Epithelial cell of proximal tubule (primary cell): ENCODE data around the gene ACMSD. TPM values are rescaled to one million over a fixed set of nuclear protein-coding genes. Genes with fewer than 3 reads are reported as not detected.

Source experiments
- DNase-seq: peaks from one replicate; pipeline ENCODE4 v3.0.0-alpha.2; 2011; ENCODE audit warnings: low read depth
- H3K4me3 ChIP-seq: 2 replicates; pipeline ENCODE4 v1.5.1; 2011; ENCODE audit warnings: low read depth, mild to moderate bottlenecking, low read length
- CTCF ChIP-seq: conservative IDR thresholded peaks from 2 replicates; pipeline ENCODE4 v1.5.1; 2012; ENCODE audit warnings: low read depth, mild to moderate bottlenecking, low read length
- total RNA-seq: library from RNA; depleted of rRNA; stranded (reverse); fragments of >200 nt; gene quantifications from 2 replicates; pipeline ENCODE4 v1.2.3, GENCODE V29; 2015

ACMSD gene
- 0.23 and 0.29 TPM in 2 replicates for total RNA-seq

GRCh38 chr2:134838143-134838620 is at the start of gene ACMSD:
Gene ACMSD (plus strand): TSS chr2:134838616. CDS start chr2:134838683, 67 bp downstream.
- no peak for TF ChIP-seq CTCF
- H3K4me3 ChIP-seq: peak within 1 kb of the TSS; percentile 64
- no peak for DNase-seq

DNA sequence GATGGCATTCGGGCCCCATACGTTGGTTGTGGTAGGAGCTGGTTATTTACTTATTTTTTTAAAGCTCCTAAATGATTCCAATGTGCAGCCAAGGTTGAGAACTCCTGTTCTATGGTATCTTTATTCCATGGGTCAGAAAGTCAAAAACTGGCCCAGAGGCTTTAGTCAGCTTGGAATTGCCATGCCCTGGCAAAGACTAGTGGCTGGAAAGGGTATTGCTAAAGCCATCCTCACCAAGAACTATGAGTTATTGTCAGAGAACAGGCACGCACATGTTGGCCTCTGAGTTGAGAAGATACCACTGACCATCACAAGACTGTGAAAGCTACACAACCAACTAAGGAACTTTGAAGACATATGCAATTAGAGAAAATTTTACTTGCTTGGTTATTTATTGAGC is 47.9 kb upstream of the ACMSD start:
- DNase-seq: no peak
- H3K4me3 ChIP-seq: no peak overlapping the region
- TF ChIP-seq CTCF: peak; percentile 26

GRCh38 chr2:134791616-134792015 is 46.8 kb upstream of the ACMSD start:
- no peak overlapping the region for H3K4me3 ChIP-seq
- no peak for DNase-seq
- TF ChIP-seq CTCF: no peak

DNA sequence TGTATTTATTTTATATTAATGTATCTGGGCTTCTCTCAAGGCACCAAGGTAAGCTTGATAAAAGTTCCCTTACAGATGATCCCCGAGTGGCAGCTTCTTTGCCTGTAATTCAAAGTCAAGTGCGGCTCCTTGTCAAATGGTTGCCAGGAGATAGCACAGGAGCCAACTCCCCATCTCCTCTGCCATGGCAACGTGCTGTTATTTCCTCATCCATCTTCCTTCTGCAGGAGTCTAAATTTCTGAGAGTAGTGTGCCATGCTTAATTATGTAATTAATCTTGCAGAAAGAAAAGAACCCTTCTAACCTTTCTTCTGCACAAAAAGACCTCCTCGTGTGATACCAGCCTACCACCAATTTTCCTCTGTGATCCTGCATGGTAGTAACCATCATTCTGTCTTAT is 46.2 kb upstream of the ACMSD start:
- no peak for TF ChIP-seq CTCF
- no peak for DNase-seq
- no peak overlapping the region for H3K4me3 ChIP-seq

- TF ChIP-seq CTCF: no peak
- no peak overlapping the region for H3K4me3 ChIP-seq
- DNase-seq: no peak
These were observed 42.7 kb upstream of the ACMSD start for GRCh38 chr2:134795765-134796164.

DNA sequence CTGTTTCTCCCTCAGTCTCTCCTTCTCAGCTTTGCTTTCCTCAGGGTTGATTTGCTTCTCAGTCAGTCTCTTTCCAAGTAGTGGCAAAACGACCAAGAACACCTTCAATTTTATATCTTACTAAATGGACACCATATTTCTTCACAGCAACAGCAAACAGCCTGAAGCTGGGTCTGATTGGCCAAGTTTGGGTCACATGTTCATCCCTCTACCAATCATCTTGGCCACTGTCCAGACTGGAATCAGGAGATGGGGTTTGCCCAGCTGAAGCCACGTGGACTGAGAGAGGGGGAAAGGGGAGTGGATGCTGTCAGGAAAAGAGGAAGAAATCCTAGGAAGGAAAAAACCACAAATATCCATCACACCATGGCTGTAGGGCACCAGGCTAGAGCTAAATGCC is 42.0 kb upstream of the ACMSD start:
- TF ChIP-seq CTCF: no peak
- H3K4me3 ChIP-seq: no peak overlapping the region
- DNase-seq: no peak

DNA sequence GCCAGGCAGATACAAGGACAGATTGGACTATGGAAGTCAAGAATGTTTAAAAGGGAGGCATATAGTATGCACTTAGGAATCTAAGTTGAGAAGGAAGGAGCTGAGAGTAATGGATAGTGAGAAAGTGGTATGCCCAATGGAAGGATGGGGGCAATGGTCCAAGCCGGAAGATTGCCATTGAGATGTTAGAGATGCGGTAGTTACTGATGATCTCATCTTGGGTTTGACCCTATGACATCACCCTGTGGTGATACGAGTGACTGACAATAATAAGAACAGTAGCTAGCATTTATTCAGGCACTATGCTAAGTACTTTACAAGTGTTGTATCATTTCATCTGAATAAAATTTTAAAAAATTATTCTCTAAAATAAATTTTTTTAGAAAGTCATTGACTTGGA is 38.5 kb upstream of the ACMSD start:
- no peak for TF ChIP-seq CTCF
- peak; percentile 4 for DNase-seq
- H3K4me3 ChIP-seq: no peak overlapping the region
